Cardiac fibroblast (primary cell): Measurements from ENCODE around the gene CD4.
A peak's percentile ranks its signal among the peaks of the same experiment; 100 is the strongest.

ENCODE experiments used
- DNase-seq, 2 donors: peaks; one replicate each; pipeline versions ENCODE4 v3.0.0 to v3.0.0-alpha.2; 2010; ENCODE audit warnings: low read depth in 2 of 2
- H3K4me3 ChIP-seq, 2 donors: replicated peaks in 1 of 2; 1 replicate in 1 of 2; 2 replicates in 1 of 2; pipeline ENCODE4 v1.5.1; 2011; ENCODE audit warnings: low read depth in 2 of 2, low read length in 2 of 2, mild to moderate bottlenecking in 2 of 2, moderate library complexity in 1 of 2
- CTCF ChIP-seq: IDR thresholded peaks from one replicate; pipeline ENCODE4 v1.5.1; 2011; ENCODE audit warnings: low read depth, mild to moderate bottlenecking, low read length, inconsistent platforms

CD4 gene

GRCh38 chr12:6846316-6846869 lies 57.1 kb downstream of the CD4 start:
- no peak for TF ChIP-seq CTCF
- DNase-seq: no peak
- H3K4me3 ChIP-seq: no peak overlapping the region

GRCh38 chr12:6847676-6848075 lies 58.3 kb downstream of the CD4 start:
- DNase-seq: no peak
- no peak overlapping the region for H3K4me3 ChIP-seq
- no peak for TF ChIP-seq CTCF

GRCh38 chr12:6849427-6849826 lies 60.1 kb downstream of the CD4 start:
- no peak for DNase-seq
- TF ChIP-seq CTCF: no peak
- no peak overlapping the region for H3K4me3 ChIP-seq

- no peak for TF ChIP-seq CTCF
- peak overlapping the region in 1 of 2 donors; percentile 96 for H3K4me3 ChIP-seq
- DNase-seq: no peak
Measured at GRCh38 chr12:6849976-6850560, 60.7 kb downstream of the CD4 start.

- H3K4me3 ChIP-seq: peak overlapping the region; percentile 27 to 96
- no peak for DNase-seq
- TF ChIP-seq CTCF: no peak
Measured at GRCh38 chr12:6850796-6851152, 61.4 kb downstream of the CD4 start.

- DNase-seq: peak; percentile 99
- no peak for TF ChIP-seq CTCF
Measured at GRCh38 chr12:6851153-6851920, 62.0 kb downstream of the CD4 start, which contains the start of gene CDCA3. Gene CDCA3 (minus strand): TSS chr12:6851286. CDS start chr12:6850952, 334 bp downstream.

More at GRCh38 chr12:6851153-6851920, 62.0 kb downstream of the CD4 start, which contains the start of gene CDCA3:
- peak within 1 kb of the TSS; percentile 76 to 96 for H3K4me3 ChIP-seq
